ENCODE data around the gene OXTR. TPM values are rescaled to one million over a fixed set of nuclear protein-coding genes. Genes with fewer than 3 reads are reported as not detected.

Gene OXTR
- total RNA-seq, 1 experiment from 2014 or later = 3.6 TPM

GRCh38 chr3:8790529-8790928, 21.1 kb upstream of the OXTR start (continued):
- TF ChIP-seq PREB (CRISPR knock-in tag; IDR thresholded peaks at IDR 0.05; ENCODE audit: borderline replicate concordance) = no peak
- TF ChIP-seq SOX15 (CRISPR knock-in tag; IDR thresholded peaks at IDR 0.05) = no peak
- no peak for TF ChIP-seq AFF4 (CRISPR knock-in tag; IDR thresholded peaks at IDR 0.05; ENCODE audit: borderline replicate concordance)
- no peak for TF ChIP-seq ERG (CRISPR knock-in tag; IDR thresholded peaks at IDR 0.05)
- TF ChIP-seq GRHL2 (CRISPR knock-in tag; IDR thresholded peaks at IDR 0.05; ENCODE audit: insufficient replicate concordance, severe bottlenecking) = no peak
- TF ChIP-seq IRF1 (CRISPR knock-in tag; IDR thresholded peaks at IDR 0.05) = no peak
- TF ChIP-seq MLX (CRISPR knock-in tag; IDR thresholded peaks at IDR 0.05) = no peak

GRCh38 chr3:8784676-8785435, 15.4 kb upstream of the OXTR start:
- 0 out of 2 replicates have a peak, but pooled peaks cover 2% of the 10 kb centered on the region for H3K36me3 Mint-ChIP-seq
- H3K9me3 Mint-ChIP-seq = peaks cover 18% of the 10 kb centered on the region
- H3K4me1 Mint-ChIP-seq = no peaks in the 10 kb centered on the region; the same call in 1 of the 2 replicates
- H3K4me3 Mint-ChIP-seq = no peak overlapping the region
- H3K27ac Mint-ChIP-seq = no peak overlapping the region
- DNase-seq (ENCODE audit: low spot score) (no peak), ATAC-seq (peak; percentile 48; the same call in 1 of the 2 replicates)
- H3K27me3 Mint-ChIP-seq (ENCODE audit: low read depth) = no peaks in the 10 kb centered on the region
- CTCF ChIA-PET = interaction anchor here (0.6 to 1.9 kb wide), 3 partner anchors 16 to 284 kb away, joined by 3 to 10 read pairs (median 4); partner anchors contain the start of gene OXTR
- POLR2A ChIA-PET = interaction anchor here (0.6 kb wide), 1 partner anchor 15 kb away, joined by 5 read pairs; no protein-coding TSS in a partner anchor
- TF ChIP-seq ZNF512 (CRISPR knock-in tag; IDR thresholded peaks at IDR 0.05; ENCODE audit: borderline replicate concordance) (no peak), ZNF138 (CRISPR knock-in tag; conservative IDR thresholded peaks at IDR 0.05) (no peak), NR1H2 (CRISPR knock-in tag; IDR thresholded peaks at IDR 0.05) (no peak), NR3C1 (CRISPR knock-in tag; conservative IDR thresholded peaks at IDR 0.05; ENCODE audit: low read depth) (no peak), ZNF396 (CRISPR knock-in tag; IDR thresholded peaks at IDR 0.05; ENCODE audit: borderline replicate concordance) (no peak), ZNF532 (CRISPR knock-in tag; IDR thresholded peaks at IDR 0.05; ENCODE audit: borderline replicate concordance) (no peak), SMAD3 (CRISPR knock-in tag; IDR thresholded peaks at IDR 0.05; ENCODE audit: borderline replicate concordance) (no peak), FOXP4 (CRISPR knock-in tag; IDR thresholded peaks at IDR 0.05) (no peak), ESRRA (CRISPR knock-in tag; IDR thresholded peaks at IDR 0.05; ENCODE audit: borderline replicate concordance) (no peak), TEAD1 (CRISPR knock-in tag; IDR thresholded peaks at IDR 0.05) (no peak)
